GM18520 (cell line): ENCODE measurements around the gene SLC18A3.

Experiments used
- ATAC-seq: cut with Tn5 transposase; IDR thresholded peaks from one replicate; pipeline ENCODE4 v1.9.1; 2021; ENCODE audit not compliant: unreplicated experiment

SLC18A3 gene

GRCh38 chr10:49595713-49596492 is 14.2 kb upstream of the SLC18A3 start:
- ATAC-seq: no peak

GRCh38 chr10:49596493-49596809 is 13.7 kb upstream of the SLC18A3 start:
- no peak for ATAC-seq

GRCh38 chr10:49596836-49597235 is 13.3 kb upstream of the SLC18A3 start:
- ATAC-seq: no peak

- no peak for ATAC-seq
These were observed 12.5 kb upstream of the SLC18A3 start for GRCh38 chr10:49597426-49598163.

- ATAC-seq: no peak
These were observed 11.8 kb upstream of the SLC18A3 start for GRCh38 chr10:49598164-49598856.

- no peak for ATAC-seq
These were observed 11.1 kb upstream of the SLC18A3 start for GRCh38 chr10:49598986-49599385.

GRCh38 chr10:49599546-49599945 is 10.6 kb upstream of the SLC18A3 start:
- no peak for ATAC-seq

GRCh38 chr10:49600046-49600445 is 10.1 kb upstream of the SLC18A3 start:
- ATAC-seq: no peak

GRCh38 chr10:49600781-49601400 is 9.2 kb upstream of the SLC18A3 start:
- ATAC-seq: no peak

- no peak for ATAC-seq
These were observed 8.3 kb upstream of the SLC18A3 start for GRCh38 chr10:49601857-49602256.

- ATAC-seq: no peak
These were observed 7.6 kb upstream of the SLC18A3 start for GRCh38 chr10:49602380-49603023.

GRCh38 chr10:49605216-49605938 is 4.7 kb upstream of the SLC18A3 start:
- ATAC-seq: no peak

- no peak for ATAC-seq
These were observed 4.1 kb upstream of the SLC18A3 start for GRCh38 chr10:49605939-49606509.

- no peak for ATAC-seq
These were observed 3.1 kb upstream of the SLC18A3 start for GRCh38 chr10:49606981-49607535.

GRCh38 chr10:49608166-49609005 is 1.7 kb upstream of the SLC18A3 start:
- ATAC-seq: no peak

- ATAC-seq: no peak
These were observed 1.2 kb upstream of the SLC18A3 start for GRCh38 chr10:49609006-49609282.

GRCh38 chr10:49609283-49610113 is 612 bp upstream of the SLC18A3 start:
- no peak for ATAC-seq

- ATAC-seq: no peak
These were observed 502 bp downstream of the SLC18A3 start for GRCh38 chr10:49610458-49611165.
